ENCODE data around the gene DEFB124. TPM values are rescaled to one million over a fixed set of nuclear protein-coding genes. Genes with fewer than 3 reads are reported as not detected.
"Not testable (repeated sequence)": the region's sequence is repeated elsewhere in the genome, so short reads cannot be mapped to it uniquely, and the experiment has no call there.

DEFB124 gene
- total RNA-seq, 2 experiments from 2014 or later = not detected

DNA sequence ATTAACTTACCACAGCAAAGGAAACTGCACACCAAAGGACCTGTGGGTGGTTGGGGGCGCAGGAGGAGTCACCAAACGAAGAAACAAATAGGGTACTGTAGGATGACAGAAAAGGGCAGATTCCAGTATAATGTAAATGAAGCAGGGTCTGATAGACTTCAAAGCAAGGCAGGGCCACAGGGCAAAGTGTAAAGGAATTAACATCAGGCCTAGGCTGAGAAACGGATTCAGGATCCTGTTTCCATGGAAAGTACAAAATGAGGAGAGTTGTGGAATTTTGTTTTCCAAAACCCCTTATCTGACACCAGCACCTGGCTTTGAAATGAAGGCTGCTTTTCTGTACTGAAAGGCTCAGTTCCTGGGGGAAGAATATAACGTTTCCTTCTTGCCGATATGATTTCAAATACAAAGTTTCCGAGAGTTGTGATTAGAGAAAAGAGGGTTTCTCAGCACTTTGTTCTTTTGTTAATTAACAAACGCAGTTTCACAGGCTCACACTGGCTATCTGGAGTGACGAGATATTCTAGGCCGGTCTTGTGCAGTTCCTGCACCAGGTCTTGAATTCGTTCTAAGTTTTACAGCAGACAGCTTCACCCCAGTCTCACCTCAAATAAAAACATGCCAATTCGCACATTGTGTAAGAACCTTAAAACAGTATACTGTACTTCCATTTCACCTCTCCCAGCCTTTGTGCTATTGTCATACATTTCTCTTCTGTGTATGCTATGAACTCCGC is 28.7 kb downstream of the DEFB124 start:
- H3K9me3 Mint-ChIP-seq = no peaks in the 10 kb centered on the region
- no peak overlapping the region for H3K4me3 Mint-ChIP-seq
- H3K27ac Mint-ChIP-seq = no peak overlapping the region
- peaks cover 6% of the 10 kb centered on the region for H3K27me3 Mint-ChIP-seq
- DNase-seq = no peak
- intact Hi-C loops (cut with micrococcal nuclease) = no loop called here
- POLR2A ChIA-PET = no interaction called here
- H3K36me3 Mint-ChIP-seq = no peaks in the 10 kb centered on the region
- CTCF ChIA-PET = interaction anchor here (0.9 kb wide), 1 partner anchor 15 kb away, joined by 3 read pairs; no protein-coding TSS in a partner anchor
- no peaks in the 10 kb centered on the region for H3K4me1 Mint-ChIP-seq (ENCODE audit: low read depth)

DNA sequence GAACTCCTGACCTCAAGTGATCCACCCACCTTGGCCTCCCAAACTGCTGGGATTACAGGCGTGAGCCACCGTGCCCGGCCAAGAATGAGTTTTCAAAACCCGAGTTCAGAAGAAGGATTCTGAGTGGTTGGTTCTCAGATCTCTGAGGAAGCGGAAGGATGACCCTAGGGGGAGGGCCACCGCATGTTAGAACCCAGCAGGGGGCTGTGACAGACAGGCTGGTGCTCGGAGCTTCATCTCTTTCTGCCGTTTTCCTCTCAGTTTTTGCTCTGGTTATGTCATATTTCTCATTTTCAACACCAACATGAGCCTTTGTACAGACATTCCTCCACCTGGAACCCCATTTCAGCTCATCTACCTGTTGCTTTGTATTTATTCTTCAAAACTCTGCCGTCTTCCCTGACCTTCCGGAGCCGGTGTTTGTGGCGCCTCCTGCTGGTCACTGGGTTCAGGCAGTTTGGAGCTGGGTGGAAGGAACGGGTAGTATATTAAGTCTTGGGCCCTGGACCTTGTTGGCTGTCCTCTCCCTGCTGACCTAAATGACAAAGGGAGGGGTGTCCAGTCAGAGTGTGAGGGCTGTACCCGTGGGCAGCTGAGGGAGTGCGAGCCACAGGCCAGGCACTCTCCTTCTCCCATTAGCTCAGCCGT is 34.8 kb downstream of the DEFB124 start, which contains the start of gene DEFB123:
DEFB123 (plus strand) TSS at position 621 of the 648 bp plus-strand sequence. CDS start 67 bp downstream, outside the sequence.
- DNase-seq = peak; percentile 28
- H3K4me3 Mint-ChIP-seq = no peak within 1 kb of the TSS
- ChIA-PET CTCF (interaction anchor here (0.6 to 1.7 kb wide), 11 partner anchors 9 to 1907 kb away, joined by 3 to 9 read pairs (median 3); no protein-coding TSS in a partner anchor), POLR2A (interaction anchor here (0.6 kb wide), 1 partner anchor 20 kb away, joined by 3 read pairs; no protein-coding TSS in a partner anchor)
- no peaks in the 10 kb centered on the region for H3K36me3 Mint-ChIP-seq
- intact Hi-C loops (cut with micrococcal nuclease) = no loop called here
- H3K9me3 Mint-ChIP-seq = no peaks in the 10 kb centered on the region
- H3K27ac Mint-ChIP-seq = no peak within 1 kb of the TSS
- no peaks in the 10 kb centered on the region for H3K4me1 Mint-ChIP-seq (ENCODE audit: low read depth)
- peaks cover 3% of the 10 kb centered on the region for H3K27me3 Mint-ChIP-seq

DNA sequence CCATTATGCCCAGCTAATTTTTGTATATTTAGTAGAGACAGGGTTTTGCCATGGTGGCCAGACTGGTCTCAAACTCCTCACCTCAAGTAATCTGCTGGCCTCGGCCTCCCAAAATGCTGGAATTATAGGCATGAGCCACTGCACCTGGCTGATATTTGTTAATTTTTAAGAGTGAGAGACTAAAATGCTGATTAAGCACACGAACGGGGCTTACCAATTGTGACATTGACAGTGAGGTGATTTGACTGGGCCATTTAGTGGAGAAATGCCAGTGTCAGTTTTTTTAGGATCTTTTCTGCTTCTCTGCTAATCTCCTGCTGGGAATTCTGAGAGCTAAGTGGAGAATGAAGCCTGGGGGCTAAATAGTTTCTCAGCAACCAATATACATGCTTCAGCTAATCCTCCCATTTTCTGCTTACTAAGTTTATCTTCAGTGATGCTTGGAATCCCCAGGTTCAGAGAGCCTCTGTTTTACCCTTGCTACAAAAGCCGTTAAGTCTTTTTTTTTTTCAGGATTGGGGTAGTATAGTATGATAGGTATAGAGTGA is 44.3 kb downstream of the DEFB124 start:
- no peak for DNase-seq
- Mint-ChIP-seq H3K9me3 (no peaks in the 10 kb centered on the region), H3K36me3 (no peaks in the 10 kb centered on the region), H3K27me3 (peaks cover 12% of the 10 kb centered on the region), H3K4me1 (ENCODE audit: low read depth) (no peaks in the 10 kb centered on the region), H3K4me3 (no peak overlapping the region), H3K27ac (no peak overlapping the region)
- POLR2A ChIA-PET = no interaction called here
- CTCF ChIA-PET = interaction anchor here (1.9 kb wide), 1 partner anchor 10 kb away, joined by 6 read pairs; the partner anchor contains the start of gene DEFB123
- intact Hi-C loops (cut with micrococcal nuclease) = no loop called here

DNA sequence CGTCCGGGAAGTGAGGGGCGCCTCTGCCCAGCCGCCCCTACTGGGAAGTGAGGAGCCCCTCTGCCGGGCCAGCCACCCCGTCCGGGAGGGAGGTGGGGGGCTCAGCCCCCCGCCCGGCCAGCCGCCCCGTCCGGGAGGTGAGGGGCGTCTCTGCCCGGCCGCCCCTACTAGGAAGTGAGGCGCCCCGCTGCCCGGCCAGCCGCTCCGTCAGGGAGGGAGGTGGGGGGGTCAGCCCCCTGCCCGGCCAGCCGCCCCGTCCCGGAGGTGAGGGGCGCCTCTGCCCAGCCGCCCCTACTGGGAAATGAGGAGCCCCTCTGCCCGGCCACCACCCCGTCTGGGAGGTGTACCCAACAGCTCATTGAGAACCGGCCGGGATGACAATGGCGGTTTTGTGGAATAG is 47.4 kb downstream of the DEFB124 start:
- DNase-seq; H3K4me1 Mint-ChIP-seq (ENCODE audit: low read depth); H3K27ac Mint-ChIP-seq; H3K36me3 Mint-ChIP-seq; intact Hi-C loops (cut with micrococcal nuclease); H3K27me3 Mint-ChIP-seq; POLR2A ChIA-PET; CTCF ChIA-PET; H3K4me3 Mint-ChIP-seq; H3K9me3 Mint-ChIP-seq: not testable (repeated sequence)

DNA sequence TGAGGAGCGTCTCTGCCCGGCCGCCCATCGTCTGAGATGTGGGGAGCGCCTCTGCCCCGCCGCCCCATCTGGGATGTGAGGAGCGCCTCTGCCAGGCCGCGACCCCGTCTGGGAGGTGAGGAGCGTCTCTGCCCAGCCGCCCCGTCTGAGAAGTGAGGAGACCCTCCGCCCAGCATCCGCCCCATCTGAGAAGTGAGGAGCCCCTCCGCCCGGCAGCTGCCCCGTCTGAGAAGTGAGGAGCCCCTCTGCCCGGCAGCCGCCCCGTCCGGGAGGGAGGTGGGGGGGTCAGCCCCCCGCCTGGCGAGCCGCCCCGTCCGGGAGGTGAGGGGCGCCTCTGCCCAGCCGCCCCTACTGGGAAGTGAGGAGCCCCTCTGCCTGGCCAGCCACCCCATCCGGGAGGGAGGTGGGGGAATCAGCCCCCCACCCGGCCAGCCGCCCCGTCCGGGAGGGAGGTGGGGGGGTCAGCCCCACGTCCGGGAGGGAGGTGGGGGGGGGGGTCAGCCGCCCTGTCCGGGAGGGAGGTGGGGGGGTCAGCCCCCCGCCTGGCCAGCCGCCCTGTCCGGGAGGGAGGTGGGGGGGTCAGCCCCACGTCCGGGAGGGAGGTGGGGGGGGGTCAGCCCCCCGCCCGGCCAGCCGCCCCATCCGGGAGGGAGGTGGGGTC is 47.9 kb downstream of the DEFB124 start:
- H3K36me3 Mint-ChIP-seq; CTCF ChIA-PET; intact Hi-C loops (cut with micrococcal nuclease); H3K4me1 Mint-ChIP-seq (ENCODE audit: low read depth); POLR2A ChIA-PET; H3K4me3 Mint-ChIP-seq; DNase-seq; H3K9me3 Mint-ChIP-seq; H3K27ac Mint-ChIP-seq; H3K27me3 Mint-ChIP-seq: not testable (repeated sequence)

DNA sequence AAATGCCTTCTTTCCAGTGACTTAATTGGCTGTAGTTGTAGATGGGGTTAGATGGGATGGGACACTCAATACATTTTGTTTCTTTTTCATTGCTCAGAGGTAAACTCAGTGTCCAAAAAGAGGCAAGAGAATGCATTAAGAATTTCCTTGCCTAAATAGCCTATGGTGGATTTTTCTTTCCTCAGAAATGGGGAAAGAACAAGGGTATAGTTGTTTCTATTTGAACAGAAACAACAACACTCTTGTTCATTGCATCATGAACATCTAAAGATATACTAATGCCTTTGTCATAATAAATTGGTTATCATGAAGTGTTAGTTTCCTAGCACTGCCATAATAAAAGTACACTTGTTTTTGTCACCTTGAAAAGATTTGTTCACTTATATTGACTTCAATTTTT is 49.1 kb downstream of the DEFB124 start:
- Mint-ChIP-seq H3K4me3 (no peak overlapping the region), H3K9me3 (no peaks in the 10 kb centered on the region), H3K27ac (no peak overlapping the region), H3K27me3 (no peaks in the 10 kb centered on the region), H3K36me3 (no peaks in the 10 kb centered on the region), H3K4me1 (ENCODE audit: low read depth) (no peaks in the 10 kb centered on the region)
- no peak for DNase-seq
- intact Hi-C loops (cut with micrococcal nuclease) = no loop called here
- ChIA-PET CTCF (no interaction called here), POLR2A (no interaction called here)

DNA sequence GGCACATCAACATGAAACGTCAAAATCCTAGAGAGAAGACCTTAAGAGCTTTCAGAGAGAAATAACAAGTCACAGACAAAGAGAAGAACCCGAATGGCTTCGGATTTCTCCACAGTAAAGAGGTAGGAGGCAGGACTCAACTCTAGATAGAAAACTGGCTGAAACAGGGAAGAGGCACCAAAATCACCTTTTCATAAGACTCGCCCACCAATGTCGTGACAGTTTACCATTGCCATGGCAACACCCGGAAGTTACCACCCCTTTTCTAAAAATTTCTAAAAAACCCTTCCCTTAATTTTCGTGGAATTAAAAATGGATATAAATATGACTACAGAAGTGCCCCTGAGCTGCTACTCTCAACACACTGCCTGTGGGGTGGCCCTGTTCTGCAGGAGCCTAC is 56.6 kb downstream of the DEFB124 start:
- DNase-seq = no peak
- POLR2A ChIA-PET = no interaction called here
- Mint-ChIP-seq H3K4me1 (ENCODE audit: low read depth) (no peaks in the 10 kb centered on the region), H3K27ac (no peak overlapping the region), H3K4me3 (no peak overlapping the region), H3K9me3 (no peaks in the 10 kb centered on the region), H3K27me3 (peaks cover 7% of the 10 kb centered on the region), H3K36me3 (no peaks in the 10 kb centered on the region)
- intact Hi-C loops (cut with micrococcal nuclease) = no loop called here
- CTCF ChIA-PET = no interaction called here

DNA sequence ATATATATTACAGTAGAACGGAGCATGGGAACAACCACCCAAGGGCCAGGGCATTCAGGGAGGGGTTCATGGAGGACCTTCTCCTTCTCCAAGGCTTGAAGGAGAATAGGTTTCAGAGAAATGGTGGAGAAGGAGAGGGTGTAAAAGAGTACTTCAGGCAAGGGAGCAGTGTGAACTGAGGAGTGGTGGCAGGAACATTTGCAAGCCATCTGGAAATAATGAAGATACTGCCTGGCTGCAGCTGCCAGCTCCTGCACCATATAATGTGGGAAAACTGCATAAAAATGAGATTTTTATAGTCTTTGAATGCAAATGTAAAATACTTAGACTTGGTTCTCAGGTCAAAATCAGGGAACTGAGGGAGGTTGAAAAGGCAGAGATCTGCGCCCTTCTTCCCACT is 59.3 kb downstream of the DEFB124 start:
- H3K4me1 Mint-ChIP-seq (ENCODE audit: low read depth) = no peaks in the 10 kb centered on the region
- H3K27me3 Mint-ChIP-seq = peaks cover 9% of the 10 kb centered on the region
- H3K27ac Mint-ChIP-seq = no peak overlapping the region
- H3K9me3 Mint-ChIP-seq = no peaks in the 10 kb centered on the region
- H3K36me3 Mint-ChIP-seq = no peaks in the 10 kb centered on the region
- intact Hi-C loops (cut with micrococcal nuclease) = no loop called here
- POLR2A ChIA-PET = no interaction called here
- no peak for DNase-seq
- CTCF ChIA-PET = interaction anchor here (3.8 kb wide), 1 partner anchor 87 kb away, joined by 23 read pairs; no protein-coding TSS in a partner anchor
- no peak overlapping the region for H3K4me3 Mint-ChIP-seq

Other genes with a start within 250 kb of the DEFB124 start
- gene DEFB115, start 217.5 kb downstream of the DEFB124 start, total RNA-seq = not detected
- gene DEFB116, start 166.5 kb downstream of the DEFB124 start, total RNA-seq = not detected
- not detected for gene DEFB118, start 106.5 kb downstream of the DEFB124 start, total RNA-seq
- not detected for gene DEFB119, start 84.5 kb downstream of the DEFB124 start, total RNA-seq
- not detected for gene DEFB121, start 68.9 kb downstream of the DEFB124 start, total RNA-seq
- gene DEFB123, start 34.5 kb downstream of the DEFB124 start, total RNA-seq = not detected
- gene REM1, start 161 bp upstream of the DEFB124 start, total RNA-seq = not detected
- gene HM13, start 39.3 kb upstream of the DEFB124 start, total RNA-seq = 100 to 1,000 TPM; 110 to 111 TPM
- gene ID1, start 130.2 kb upstream of the DEFB124 start, total RNA-seq = 1 to 10 TPM in 1 of 2 experiments, under 1 TPM in 1; 0.90 to 1.3 TPM
- gene COX4I2, start 162.8 kb upstream of the DEFB124 start, total RNA-seq = not detected
- 100 to 1,000 TPM; 126 to 129 TPM for gene BCL2L1, start 247.7 kb upstream of the DEFB124 start, total RNA-seq

Measured in activated CD4-positive, alpha-beta memory T cell treated with anti-CD3 and anti-CD28 coated beads for 36 hours (primary cell).